IMR-90 (cell line): ENCODE results near the gene XDH. TPM values are rescaled to one million over a fixed set of nuclear protein-coding genes. Genes with fewer than 3 reads are reported as not detected.

Source experiments
- ATAC-seq: fragments of 200-7000 bp; cut with Tn5 transposase; 2 replicates; pipeline ENCODE4 v1.9.1; 2020; ENCODE audit warnings: low read depth, mild to moderate bottlenecking, moderate library complexity
- BruUV-seq: library from RNA; stranded (reverse); fragments of 400-500 nt; replicated peaks from 2 replicates; lab custom pipeline; 2021; lab: Mats Ljungman, UMichigan
- CTCF ChIA-PET: fragments of 300-600 bp; formaldehyde crosslinking; extraction: SDS; loops from one replicate; lab custom pipeline; 2021; ENCODE audit warnings: antibody characterized with exemption; lab: Yijun Ruan, JAX
- POLR2A ChIA-PET: fragments of 300-600 bp; sonication (Branson Sonifier 250); formaldehyde crosslinking; loops from one replicate; lab custom pipeline; 2022; ENCODE audit warnings: antibody characterized with exemption; ENCODE audit not compliant: unreplicated experiment; lab: Charles Lee
- DNase-seq: peaks from one replicate; pipeline ENCODE4 v3.0.0; 2013
- H2AFZ ChIP-seq: replicated peaks from 2 replicates; pipeline ENCODE3; 2013; ENCODE audit warnings: low read length, mild to moderate bottlenecking; ENCODE audit not compliant: poor library complexity
- H2AK5ac ChIP-seq: 2 replicates; pipeline ENCODE4 v1.6.1; 2013; ENCODE audit warnings: low read depth, low read length, inconsistent platforms
- H2AK9ac ChIP-seq: replicated peaks from 2 replicates; pipeline ENCODE3; 2013; ENCODE audit warnings: mild to moderate bottlenecking, low read depth, low read length, moderate library complexity; ENCODE audit not compliant: poor library complexity
- H2BK120ac ChIP-seq: 2 replicates; pipeline ENCODE4 v1.6.1; 2013; ENCODE audit warnings: low read depth, low read length, inconsistent platforms
- H2BK15ac ChIP-seq: 3 replicates; pipeline ENCODE4 v1.6.1; 2013; ENCODE audit warnings: low read depth, low read length, inconsistent platforms
- H2BK20ac ChIP-seq: 2 replicates; pipeline ENCODE4 v1.6.1; 2013; ENCODE audit warnings: low read depth, mild to moderate bottlenecking, inconsistent platforms, low read length, moderate library complexity
- H2BK5ac ChIP-seq: 2 replicates; pipeline ENCODE4 v1.6.1; 2013; ENCODE audit warnings: mild to moderate bottlenecking, low read depth, low read length, inconsistent platforms; ENCODE audit not compliant: poor library complexity, severe bottlenecking
- H3K14ac ChIP-seq: replicated peaks from 2 replicates; pipeline ENCODE4 v1.6.1; 2013; ENCODE audit warnings: low read depth, low read length, inconsistent platforms
- H3K18ac ChIP-seq: 2 replicates; pipeline ENCODE4 v1.6.1; 2013; ENCODE audit warnings: low read depth, low read length, control low read depth
- H3K23ac ChIP-seq: 2 replicates; pipeline ENCODE4 v1.6.1; 2013; ENCODE audit warnings: low read depth, low read length, inconsistent platforms
- H3K27ac ChIP-seq: 2 replicates; pipeline ENCODE4 v1.5.1; 2013; ENCODE audit warnings: mild to moderate bottlenecking, control low read depth, low read length; ENCODE audit not compliant: insufficient read depth
- H3K27me3 ChIP-seq: 2 replicates; pipeline ENCODE4 v1.6.1; 2013; ENCODE audit warnings: low read length; ENCODE audit not compliant: control insufficient read depth, insufficient read depth
- H3K36me3 ChIP-seq: 2 replicates; pipeline ENCODE4 v1.6.1; 2013; ENCODE audit warnings: low read length, mixed read lengths; ENCODE audit not compliant: control insufficient read depth, insufficient read depth
- H3K4ac ChIP-seq: 2 replicates; pipeline ENCODE4 v1.6.1; 2013; ENCODE audit warnings: low read depth, low read length, inconsistent platforms
- H3K4me1 ChIP-seq: 2 replicates; pipeline ENCODE4 v1.6.1; 2013; ENCODE audit warnings: low read length, mixed read lengths; ENCODE audit not compliant: control insufficient read depth, insufficient read depth
- H3K4me2 ChIP-seq: 2 replicates; pipeline ENCODE4 v1.6.1; 2013; ENCODE audit warnings: low read depth, mild to moderate bottlenecking, control low read depth, low read length, moderate library complexity
- H3K4me3 ChIP-seq: 2 replicates; pipeline ENCODE4 v1.5.1; 2013; ENCODE audit warnings: low read depth, mild to moderate bottlenecking, control low read depth, low read length, moderate library complexity; ENCODE audit not compliant: insufficient read depth
- H3K56ac ChIP-seq: 2 replicates; pipeline ENCODE4 v1.6.1; 2013; ENCODE audit warnings: low read length, inconsistent platforms; ENCODE audit not compliant: insufficient read depth; ENCODE audit errors: extremely low read depth
- H3K79me1 ChIP-seq, 2 experiments: 2 replicates each; pipeline ENCODE4 v1.6.1; 2013; ENCODE audit warnings: low read length in 2 of 2, inconsistent platforms in 1 of 2, low read depth in 1 of 2
- H3K9ac ChIP-seq: 2 replicates; pipeline ENCODE4 v1.6.1; 2013; ENCODE audit warnings: low read depth, low read length, control low read depth
- H3K9me1 ChIP-seq: 2 replicates; pipeline ENCODE4 v1.6.1; 2013; ENCODE audit warnings: low read length, inconsistent platforms; ENCODE audit not compliant: insufficient read depth
- H3K9me3 ChIP-seq: 2 replicates; pipeline ENCODE4 v1.6.1; 2013; ENCODE audit warnings: low read length; ENCODE audit not compliant: control insufficient read depth, insufficient read depth
- H4K20me1 ChIP-seq: 2 replicates; pipeline ENCODE4 v1.6.1; 2013; ENCODE audit warnings: low read length, inconsistent platforms; ENCODE audit not compliant: insufficient read depth
- H4K5ac ChIP-seq: 2 replicates; pipeline ENCODE4 v1.6.1; 2013; ENCODE audit warnings: mild to moderate bottlenecking, low read depth, low read length, control low read depth
- H4K8ac ChIP-seq, 2 experiments: 2 replicates each; pipeline ENCODE4 v1.6.1; 2013; ENCODE audit warnings: low read depth in 2 of 2, low read length in 2 of 2, control low read depth in 1 of 2, inconsistent platforms in 1 of 2
- H4K91ac ChIP-seq: 2 replicates; pipeline ENCODE4 v1.6.1; 2013; ENCODE audit warnings: low read depth, low read length, inconsistent platforms; ENCODE audit not compliant: insufficient read depth
- CEBPB ChIP-seq: IDR thresholded peaks from 2 replicates; pipeline ENCODE4 v1.6.1; 2012; ENCODE audit warnings: low read depth, low read length, improper control_type of control experiment
- CHD1 ChIP-seq: IDR thresholded peaks from 2 replicates; pipeline ENCODE4 v1.6.1; 2012; ENCODE audit warnings: low read depth, low read length, improper control_type of control experiment
- CTCF ChIP-seq: conservative IDR thresholded peaks from 2 replicates; pipeline ENCODE4 v1.5.1; 2012; ENCODE audit warnings: mild to moderate bottlenecking, low read depth, low read length, improper control_type of control experiment
- MAZ ChIP-seq: IDR thresholded peaks from 2 replicates; pipeline ENCODE4 v1.6.1; 2012; ENCODE audit warnings: low read depth, mild to moderate bottlenecking, low read length, improper control_type of control experiment, moderate library complexity, borderline replicate concordance
- MXI1 ChIP-seq: IDR thresholded peaks from 2 replicates; pipeline ENCODE4 v1.6.1; 2012; ENCODE audit warnings: low read depth, mild to moderate bottlenecking, low read length, moderate library complexity, borderline replicate concordance
- RAD21 ChIP-seq: IDR thresholded peaks from 2 replicates; pipeline ENCODE4 v1.6.1; 2012; ENCODE audit warnings: low read length, improper control_type of control experiment
- RCOR1 ChIP-seq: IDR thresholded peaks from 2 replicates; pipeline ENCODE4 v1.6.1; 2012; ENCODE audit warnings: mild to moderate bottlenecking, low read length, improper control_type of control experiment; ENCODE audit not compliant: insufficient replicate concordance
- WGBS, 2 experiments: methylation state at CpG; one replicate each; pipeline versions ENCODE4 v1.1.5 to v1.1.7; 2013; ENCODE audit warnings: missing lambda C conversion rate in 2 of 2; ENCODE audit not compliant: insufficient read length in 1 of 2; ENCODE audit errors: extremely low coverage in 2 of 2; 5-methylcytosine and 5-hydroxymethylcytosine counted together
- dilution Hi-C: fragments of 300-500 bp; cut with HindIII; formaldehyde crosslinking; loops from one replicate; pipeline ENCODE4 v1.14.3; 2018; ENCODE audit warnings: low sequenced_read_pairs; ENCODE audit not compliant: unreplicated experiment
- in situ Hi-C: fragments of 300-500 bp; cut with MboI; formaldehyde crosslinking; loops from 3 replicates; pipeline ENCODE4 v1.14.3; 2019; ENCODE audit warnings: low sequenced_read_pairs, inconsistent platforms, mixed read lengths
- intact Hi-C: fragments of 100-400 bp; cut with micrococcal nuclease; formaldehyde crosslinking; loops from 2 replicates; pipeline ENCODE4 v1.10.0; 2022
- polyA plus RNA-seq, 3 experiments: library from polyadenylated mRNA; depleted of rRNA; stranded (reverse); fragments of >200 nt; gene quantifications; 2 replicates each; pipeline ENCODE4 v1.2.3, GENCODE V29; 2012; ENCODE audit warnings: low replicate concordance in 1 of 3
- total RNA-seq: library from RNA; depleted of rRNA; stranded (reverse); fragments of >200 nt; gene quantifications from 2 replicates; pipeline ENCODE4 v1.2.3, GENCODE V29; 2012

XDH gene
- total and polyA plus RNA-seq, 2 of the 4 experiments (the other 2 are of a cell fraction) = 0.46 to 1.1 TPM

- intact Hi-C loops (loop anchor here (5.0 to 10.0 kb wide), 2 partner anchors 247 to 1170 kb away; no protein-coding TSS in a partner anchor), dilution Hi-C loops (no loop called here), in situ Hi-C loops (loop anchor here (5.0 to 25.0 kb wide), 4 partner anchors 102 to 1172 kb away; partner anchors contain the start of gene EHD3)
- H3K79me1 ChIP-seq = 0 out of 4 replicates have a peak, but pooled peaks cover 0 to 4% of the 10 kb centered on the region in 2 experiments
- H4K20me1 ChIP-seq = no peaks in the 10 kb centered on the region; the same call in 1 of the 2 replicates
- ATAC-seq (no peak), DNase-seq (peak; percentile 56)
- peaks cover 8% of the 10 kb centered on the region; the same call in 1 of the 2 replicates for H3K9me1 ChIP-seq
- H2BK120ac ChIP-seq = peak overlapping the region; percentile 56; the same call in 1 of the 2 replicates
- H3K4me1 ChIP-seq = peaks cover 17% of the 10 kb centered on the region
- peak overlapping the region; percentile 3; the same call in 1 of the 2 replicates for H2AK5ac ChIP-seq
- peak overlapping the region; percentile 59 for H2BK20ac ChIP-seq
- 100% methylated on average over 1 of the region's 5 CpGs; no CpG with 5 or more reads in 1 of the 2 experiments for WGBS, 2 experiments
- TF ChIP-seq MAZ = no peak
- no peak for TF ChIP-seq CTCF
- TF ChIP-seq RCOR1 = no peak
- no peak for TF ChIP-seq RAD21
- peak; percentile 71 for TF ChIP-seq CEBPB
- TF ChIP-seq MXI1 = no peak
- TF ChIP-seq CHD1 = no peak
- H4K5ac ChIP-seq = no peak overlapping the region
- H4K91ac ChIP-seq = no peak overlapping the region; the same call in 1 of the 2 replicates
- H3K14ac ChIP-seq = no peak overlapping the region
- no peak overlapping the region for H3K9ac ChIP-seq
- ChIA-PET CTCF (interaction anchor here (0.5 to 2.2 kb wide), 6 partner anchors 60 to 623 kb away, joined by 3 to 13 read pairs (median 5); partner anchors contain the start of gene EHD3), POLR2A (interaction anchor here (0.7 kb wide), 1 partner anchor 78 kb away, joined by 4 read pairs; no protein-coding TSS in a partner anchor)
- H3K27me3 ChIP-seq = 0 out of 2 replicates have a peak, but pooled peaks cover 2% of the 10 kb centered on the region
- H3K9me3 ChIP-seq = no peaks in the 10 kb centered on the region
- no peak overlapping the region for H3K56ac ChIP-seq
- no peak overlapping the region for H3K4me2 ChIP-seq
- peak overlapping the region; percentile 5 for H2BK5ac ChIP-seq
- no peak overlapping the region for H3K23ac ChIP-seq
- no peak overlapping the region for H3K27ac ChIP-seq
- H3K4ac ChIP-seq = peak overlapping the region; percentile 34; the same call in 1 of the 2 replicates
- no peak overlapping the region for H2AK9ac ChIP-seq
- BruUV-seq = no TSS peak
- H2AFZ ChIP-seq = peak overlapping the region; percentile 36
- H2BK15ac ChIP-seq = no peak overlapping the region; the same call in 1 of the 3 replicates
- no peak overlapping the region for H3K4me3 ChIP-seq
- H3K36me3 ChIP-seq = no peaks in the 10 kb centered on the region
- H4K8ac ChIP-seq = no peak overlapping the region; a peak in 1 of 4 replicates
- no peak overlapping the region for H3K18ac ChIP-seq
Measured at GRCh38 chr2:31334311-31335026, 80.1 kb downstream of the XDH start.
